H1 (cell line): ENCODE data around the gene ESCO1. TPM values are rescaled to one million over a fixed set of nuclear protein-coding genes. Genes with fewer than 3 reads are reported as not detected.

Experiments
- CTCF ChIA-PET: fragments of 300-600 bp; sonication (Branson Sonifier 250); formaldehyde crosslinking; loops from one replicate; lab custom pipeline; 2021; ENCODE audit not compliant: partially characterized antibody; lab: Charles Lee
- POLR2A ChIA-PET: fragments of 300-600 bp; sonication (Branson Sonifier 250); formaldehyde crosslinking; loops from one replicate; lab custom pipeline; 2021; ENCODE audit warnings: inconsistent platforms; ENCODE audit not compliant: partially characterized antibody; lab: Charles Lee
- DNase-seq, 2 experiments: peaks; one replicate each; pipeline versions ENCODE4 v3.0.0 to v3.0.0-alpha.2; 2010 to 2022; ENCODE audit warnings: low spot score in 2 of 2, low read depth in 1 of 2, mixed read lengths in 1 of 2
- FAIRE-seq: peaks from 2 replicates; lab custom pipeline; 2011; peaks lifted over from hg19 to GRCh38; lab: Jason Lieb, UNC
- H2AFZ ChIP-seq: 2 replicates; pipeline ENCODE4 v1.8.1; 2012; ENCODE audit warnings: low read length, inconsistent platforms
- H2AK5ac ChIP-seq: 2 replicates; pipeline ENCODE4 v1.6.1; 2013; ENCODE audit warnings: low read depth, low read length
- H2BK120ac ChIP-seq: replicated peaks from 2 replicates; pipeline ENCODE3; 2013; ENCODE audit warnings: low read depth, low read length, inconsistent platforms
- H2BK12ac ChIP-seq: 2 replicates; pipeline ENCODE4 v1.6.1; 2013; ENCODE audit warnings: low read depth, low read length
- H2BK15ac ChIP-seq: 2 replicates; pipeline ENCODE4 v1.6.1; 2013; ENCODE audit warnings: low read length
- H2BK20ac ChIP-seq: 2 replicates; pipeline ENCODE4 v1.6.1; 2013; ENCODE audit warnings: low read length
- H2BK5ac ChIP-seq: 2 replicates; pipeline ENCODE4 v1.6.1; 2013; ENCODE audit warnings: low read depth, low read length
- H3K14ac ChIP-seq: 2 replicates; pipeline ENCODE4 v1.6.1; 2013; ENCODE audit warnings: inconsistent platforms; ENCODE audit not compliant: insufficient read length
- H3K18ac ChIP-seq: 2 replicates; pipeline ENCODE4 v1.6.1; 2013; ENCODE audit warnings: low read length; ENCODE audit errors: extremely low read depth
- H3K23ac ChIP-seq: 2 replicates; pipeline ENCODE4 v1.6.1; 2013; ENCODE audit warnings: inconsistent platforms; ENCODE audit not compliant: insufficient read length
- H3K23me2 ChIP-seq: 2 replicates; pipeline ENCODE4 v1.6.1; 2013; ENCODE audit warnings: low read depth, low read length
- H3K27ac ChIP-seq: 2 replicates; pipeline ENCODE4 v1.6.1; 2011; ENCODE audit warnings: low read depth, low read length, inconsistent platforms
- H3K27me3 ChIP-seq, 4 experiments: replicated peaks in 1 of 4; 1 replicate in 1 of 4; 2 replicates in 3 of 4; pipeline versions ENCODE4 v1.6.1 to v1.8.1; 2011 to 2013; ENCODE audit warnings: low read length in 3 of 4, mild to moderate bottlenecking in 3 of 4, inconsistent platforms in 2 of 4, mixed read lengths in 2 of 4, moderate library complexity in 1 of 4; ENCODE audit not compliant: control insufficient read depth in 3 of 4, insufficient read depth in 3 of 4; ENCODE audit errors: extremely low read depth in 1 of 4
- H3K36me3 ChIP-seq, 4 experiments: 2 replicates each; pipeline versions ENCODE4 v1.6.1 to v1.8.1; 2011 to 2013; ENCODE audit warnings: mild to moderate bottlenecking in 4 of 4, low read length in 3 of 4, moderate library complexity in 2 of 4, control low read depth in 1 of 4, inconsistent platforms in 1 of 4; ENCODE audit not compliant: insufficient read depth in 4 of 4, control insufficient read depth in 2 of 4
- H3K4ac ChIP-seq: replicated peaks from 2 replicates; pipeline ENCODE3; 2013; ENCODE audit warnings: low read length, low read depth, mixed read lengths, inconsistent platforms; ENCODE audit not compliant: insufficient read length
- H3K4me1 ChIP-seq, 4 experiments: replicated peaks in 1 of 4; 1 replicate in 1 of 4; 2 replicates in 3 of 4; pipeline versions ENCODE4 v1.6.1 to v1.8.1; 2011 to 2013; ENCODE audit warnings: low read length in 3 of 4, inconsistent platforms in 2 of 4, mixed read lengths in 1 of 4; ENCODE audit not compliant: insufficient read depth in 4 of 4, control insufficient read depth in 3 of 4
- H3K4me2 ChIP-seq, 2 experiments: 2 replicates each; pipeline versions ENCODE4 v1.6.1 to v1.8.1; 2011 to 2013; ENCODE audit warnings: low read depth in 2 of 2, low read length in 2 of 2, control low read depth in 1 of 2, inconsistent platforms in 1 of 2, mild to moderate bottlenecking in 1 of 2; ENCODE audit not compliant: insufficient read depth in 1 of 2
- H3K4me3 ChIP-seq, 4 experiments: fragments of 200-600, 300-600 bp in 1 of 4; sonication (generic), shearing (Covaris generic), sonication (Bioruptor Twin) in 1 of 4; 2 replicates each; pipeline versions ENCODE4 v1.5.1 to v1.8.1; 2011 to 2016; ENCODE audit warnings: low read length in 4 of 4, low read depth in 3 of 4, control low read depth in 2 of 4, inconsistent platforms in 2 of 4, mild to moderate bottlenecking in 2 of 4, mixed read lengths in 1 of 4, moderate library complexity in 1 of 4; ENCODE audit not compliant: insufficient read depth in 2 of 4; ENCODE audit errors: extremely low read depth in 1 of 4
- H3K56ac ChIP-seq: replicated peaks from 2 replicates; pipeline ENCODE3; 2013; ENCODE audit warnings: low read depth, mild to moderate bottlenecking, mixed read lengths, low read length, inconsistent platforms; ENCODE audit not compliant: insufficient read length
- H3K79me1 ChIP-seq: 2 replicates; pipeline ENCODE4 v1.6.1; 2013; ENCODE audit warnings: low read depth, low read length, control low read depth
- H3K79me2 ChIP-seq, 2 experiments: 2 replicates each; pipeline versions ENCODE4 v1.6.1 to v1.8.1; 2012 to 2013; ENCODE audit warnings: low read length in 2 of 2, mild to moderate bottlenecking in 2 of 2, inconsistent platforms in 1 of 2; ENCODE audit not compliant: insufficient read depth in 2 of 2, control insufficient read depth in 1 of 2
- H3K9ac ChIP-seq, 4 experiments: replicated peaks in 1 of 4; 1 replicate in 1 of 4; 2 replicates in 3 of 4; pipeline versions ENCODE4 v1.6.1 to v1.8.1; 2011 to 2013; ENCODE audit warnings: low read depth in 3 of 4, low read length in 3 of 4, control low read depth in 2 of 4, mild to moderate bottlenecking in 2 of 4, moderate library complexity in 2 of 4, inconsistent platforms in 1 of 4; ENCODE audit errors: extremely low read depth in 1 of 4
- H3K9me3 ChIP-seq, 2 experiments: 2 replicates each; pipeline versions ENCODE4 v1.6.1 to v1.8.1; 2012 to 2013; ENCODE audit warnings: mild to moderate bottlenecking in 2 of 2, moderate library complexity in 2 of 2, control low read depth in 1 of 2, inconsistent platforms in 1 of 2, low read depth in 1 of 2, low read length in 1 of 2, mixed read lengths in 1 of 2; ENCODE audit not compliant: insufficient read depth in 2 of 2
- H4K20me1 ChIP-seq, 2 experiments: replicated peaks in 1 of 2; 2 replicates each; pipeline versions ENCODE3 to v1.8.1; 2011 to 2013; ENCODE audit warnings: inconsistent platforms in 2 of 2, low read length in 2 of 2, mild to moderate bottlenecking in 1 of 2; ENCODE audit not compliant: insufficient read depth in 2 of 2, control insufficient read depth in 1 of 2
- H4K5ac ChIP-seq: 2 replicates; pipeline ENCODE4 v1.6.1; 2013; ENCODE audit warnings: low read length, low read depth, mixed read lengths, inconsistent platforms; ENCODE audit not compliant: insufficient read length
- H4K8ac ChIP-seq: 2 replicates; pipeline ENCODE4 v1.8.0; 2013; ENCODE audit warnings: mild to moderate bottlenecking, moderate library complexity, low read length, inconsistent platforms; ENCODE audit not compliant: insufficient read depth; ENCODE audit errors: extremely low read depth
- H4K91ac ChIP-seq: replicated peaks from 2 replicates; pipeline ENCODE3; 2013; ENCODE audit warnings: low read length, mixed read lengths, inconsistent platforms; ENCODE audit not compliant: insufficient read length
- ASH2L ChIP-seq: fragments of 200-600, 300-600 bp; sonication (generic); IDR thresholded peaks from one replicate; pipeline ENCODE4 v1.7.1; 2017; ENCODE audit warnings: low read length
- CBX5 ChIP-seq: fragments of 300-800, 300-1000 bp; sonication (generic); IDR thresholded peaks from 2 replicates; pipeline ENCODE4 v1.7.1; 2016; ENCODE audit warnings: antibody characterized with exemption, low read length, low read depth
- CEBPB ChIP-seq: IDR thresholded peaks from 2 replicates; pipeline ENCODE4 v1.6.1; 2012; ENCODE audit warnings: low read depth, low read length
- CHD1 ChIP-seq: IDR thresholded peaks from 2 replicates; pipeline ENCODE4 v1.6.1; 2012; ENCODE audit warnings: low read depth, low read length, improper control_type of control experiment
- CHD2 ChIP-seq: IDR thresholded peaks from 2 replicates; pipeline ENCODE4 v1.6.1; 2012; ENCODE audit warnings: low read length, improper control_type of control experiment
- CREB1 ChIP-seq: IDR thresholded peaks from 2 replicates; pipeline ENCODE4 v1.6.1; 2012; ENCODE audit warnings: inconsistent platforms
- EZH2 ChIP-seq: fragments of 200-600 bp; sonication (generic); IDR thresholded peaks from 2 replicates; pipeline ENCODE4 v1.7.1; 2012; ENCODE audit warnings: low read depth, mild to moderate bottlenecking, moderate library complexity, low read length, inconsistent platforms; ENCODE audit not compliant: severe bottlenecking
- GABPA ChIP-seq: IDR thresholded peaks from 2 replicates; pipeline ENCODE4 v1.6.1; 2011; ENCODE audit warnings: mild to moderate bottlenecking, low read length, moderate library complexity, borderline replicate concordance; ENCODE audit not compliant: insufficient read depth
- KDM1A ChIP-seq: fragments of 200-600, 300-600 bp; sonication (generic); IDR thresholded peaks from 2 replicates; pipeline ENCODE4 v1.7.1; 2016; ENCODE audit warnings: mild to moderate bottlenecking, low read length, borderline replicate concordance
- KDM4A ChIP-seq: IDR thresholded peaks from one replicate; pipeline ENCODE4 v1.7.1; 2012; ENCODE audit warnings: low read depth, mild to moderate bottlenecking, moderate library complexity, low read length, inconsistent platforms; ENCODE audit not compliant: severe bottlenecking
- KDM5A ChIP-seq: fragments of 200-600 bp; IDR thresholded peaks from 2 replicates; pipeline ENCODE4 v1.7.1; 2012; ENCODE audit warnings: mild to moderate bottlenecking, low read length, inconsistent platforms, mixed read lengths
- SIRT6 ChIP-seq: IDR thresholded peaks from one replicate; pipeline ENCODE4 v1.7.1; 2012; ENCODE audit warnings: low read length, inconsistent platforms
- SRF ChIP-seq: IDR thresholded peaks from 2 replicates; pipeline ENCODE4 v1.6.1; 2011; ENCODE audit warnings: mild to moderate bottlenecking, low read depth, low read length, moderate library complexity
- TBP ChIP-seq: IDR thresholded peaks from 2 replicates; pipeline ENCODE4 v1.6.1; 2011; ENCODE audit warnings: low read depth, low read length, improper control_type of control experiment
- WGBS, 2 experiments: shearing (Covaris generic) in 1 of 2; methylation state at CpG; one replicate each; pipeline versions ENCODE4 v1.1.6 to v1.1.7; 2013 to 2015; ENCODE audit warnings: low lambda C conversion rate in 2 of 2, mixed read lengths in 2 of 2, inconsistent platforms in 1 of 2, low coverage in 1 of 2, missing lambda C conversion rate in 1 of 2; ENCODE audit not compliant: insufficient replicate concordance in 2 of 2, insufficient coverage in 1 of 2, insufficient read length in 1 of 2; ENCODE audit errors: extremely low coverage in 1 of 2, missing lambda C conversion rate in 1 of 2; 5-methylcytosine and 5-hydroxymethylcytosine counted together
- polyA plus RNA-seq, 7 experiments: library from polyadenylated mRNA; depleted of rRNA in 3 of 7; stranded (reverse) in 5 of 7; unstranded in 2 of 7; fragments of >200 nt in 5 of 7; fragments of 200-250 nt in 2 of 7; gene quantifications; 1 replicate in 5 of 7; 2 replicates in 1 of 7; 4 replicates in 1 of 7; pipeline versions ENCODE4 v1.2.1 to v1.2.3, GENCODE V29; 2011 to 2013; ENCODE audit warnings: missing spikeins in 2 of 7, mixed read lengths in 2 of 7
- total RNA-seq: library from RNA; stranded (reverse); fragmentation: NEBNext Ultra II Directional; extraction: Animal tissue kit (Norgen Biotek cat#: 25700); gene quantifications from 2 replicates; pipeline ENCODE4 v1.2.1, GENCODE V29; 2021

The ESCO1 gene
- total and polyA plus RNA-seq, 2 of the 8 experiments (the other 6 are each of a cell fraction or from before 2014, with no cell fraction given), result 5.8 to 48.3 TPM

- TF ChIP-seq KDM5A (no peak), CREB1 (no peak), CHD2 (no peak), CBX5 (no peak), TBP (no peak), CHD1 (no peak), KDM4A (no peak), EZH2 (no peak), SIRT6 (no peak), KDM1A (no peak), GABPA (no peak), SRF (no peak), CEBPB (no peak), ASH2L (no peak)
- TF ChIP-seq, all 59 proteins: peak for 0
- POLR2A ChIA-PET, result interaction anchor here (0.6 to 4.3 kb wide), 3 partner anchors 8 to 203 kb away, joined by 3 to 19 read pairs (median 4); no protein-coding TSS in a partner anchor
- no peak overlapping the region for H3K27ac ChIP-seq
Observed at GRCh38 chr18:21597620-21598019, 2.9 kb downstream of the ESCO1 start.

More at GRCh38 chr18:21597620-21598019, 2.9 kb downstream of the ESCO1 start:
- no peak overlapping the region for H3K14ac ChIP-seq
- H2BK12ac ChIP-seq, result no peak overlapping the region
- no peaks in the 10 kb centered on the region for H3K27me3 ChIP-seq
- H3K36me3 ChIP-seq, result peaks cover 0 to 14% (median 0%) of the 10 kb centered on the region in 4 experiments; a peak in 3 of 8 replicates
- no peak overlapping the region for H2BK15ac ChIP-seq
- CTCF ChIA-PET, result interaction anchor here (1.1 kb wide), 1 partner anchor 10 kb away, joined by 5 read pairs; no protein-coding TSS in a partner anchor
- WGBS, 2 experiments, result 88% methylated on average over 1 of the region's 1 CpG; no CpG with 5 or more reads in 1 of the 2 experiments
- no peak overlapping the region for H4K91ac ChIP-seq
- H2BK120ac ChIP-seq, result no peak overlapping the region
- peaks cover 21 to 58% of the 10 kb centered on the region in 2 experiments for H3K79me2 ChIP-seq
- DNase-seq (no peak), FAIRE-seq (no peak)
- H4K8ac ChIP-seq, result no peak overlapping the region
- no peak overlapping the region for H2AFZ ChIP-seq
- peaks cover 0 to 7% (median 2%) of the 10 kb centered on the region in 4 experiments; a peak in 2 of 7 replicates for H3K4me1 ChIP-seq
- no peak overlapping the region for H2BK20ac ChIP-seq
- H3K23ac ChIP-seq, result no peak overlapping the region
- H3K4ac ChIP-seq, result no peak overlapping the region
- no peak overlapping the region for H3K4me3 ChIP-seq
- no peak overlapping the region for H4K5ac ChIP-seq
- H3K9ac ChIP-seq, result no peak overlapping the region
- H4K20me1 ChIP-seq, result no peaks in the 10 kb centered on the region
- no peak overlapping the region for H2BK5ac ChIP-seq
- no peak overlapping the region for H2AK5ac ChIP-seq
- no peaks in the 10 kb centered on the region for H3K79me1 ChIP-seq
- no peak overlapping the region for H3K56ac ChIP-seq
- no peak overlapping the region for H3K4me2 ChIP-seq
- peaks cover 10% of the 10 kb centered on the region for H3K23me2 ChIP-seq
- peaks cover 5 to 13% of the 10 kb centered on the region in 2 experiments; a peak in 2 of 4 replicates for H3K9me3 ChIP-seq
- H3K18ac ChIP-seq, result no peak overlapping the region
